ENCODE measurements around the gene PADI2.

DNA sequence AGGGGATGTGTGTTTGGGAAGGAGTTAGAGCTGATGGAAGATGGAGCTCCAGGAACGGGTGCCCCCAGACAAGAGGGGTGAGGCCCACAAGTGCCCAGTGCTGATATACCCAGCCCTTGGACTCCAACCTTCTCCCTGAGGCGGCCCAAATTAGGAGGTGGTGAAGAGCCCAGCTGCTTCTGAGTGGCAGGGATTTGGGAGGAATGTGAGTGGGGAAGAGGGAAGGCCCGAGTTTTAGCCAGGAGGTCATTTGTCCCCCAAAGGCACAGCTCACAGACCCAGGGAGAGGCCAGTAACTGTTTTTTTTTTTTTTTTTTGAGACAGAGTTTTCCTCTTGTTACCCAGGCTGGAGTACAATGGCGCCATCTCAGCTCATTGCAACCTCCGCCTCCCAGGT, 1.2 kb upstream of the PADI2 start:
- TF ChIP-seq NFRKB (IDR thresholded peaks at IDR 0.05) (no peak), TARDBP (IDR thresholded peaks at IDR 0.05) (no peak), HDGF (IDR thresholded peaks at IDR 0.05; ENCODE audit: borderline replicate concordance) (no peak), FOXM1 (IDR thresholded peaks at IDR 0.05; ENCODE audit: borderline replicate concordance) (no peak), CTBP1 (IDR thresholded peaks at IDR 0.05; ENCODE audit: borderline replicate concordance) (no peak), LEF1 (IDR thresholded peaks at IDR 0.05; ENCODE audit: borderline replicate concordance) (no peak), SP1 (IDR thresholded peaks at IDR 0.05) (no peak), FOXA1 (IDR thresholded peaks at IDR 0.05) (no peak), BHLHE40 (IDR thresholded peaks at IDR 0.05; ENCODE audit: borderline replicate concordance) (no peak), ARNT (IDR thresholded peaks at IDR 0.05) (no peak), ELF4 (IDR thresholded peaks at IDR 0.05) (no peak), ZNF384 (IDR thresholded peaks at IDR 0.05) (no peak), FOXK2 (IDR thresholded peaks at IDR 0.05) (no peak)
